ENCODE data around the gene GPR146.

Gene GPR146

DNA sequence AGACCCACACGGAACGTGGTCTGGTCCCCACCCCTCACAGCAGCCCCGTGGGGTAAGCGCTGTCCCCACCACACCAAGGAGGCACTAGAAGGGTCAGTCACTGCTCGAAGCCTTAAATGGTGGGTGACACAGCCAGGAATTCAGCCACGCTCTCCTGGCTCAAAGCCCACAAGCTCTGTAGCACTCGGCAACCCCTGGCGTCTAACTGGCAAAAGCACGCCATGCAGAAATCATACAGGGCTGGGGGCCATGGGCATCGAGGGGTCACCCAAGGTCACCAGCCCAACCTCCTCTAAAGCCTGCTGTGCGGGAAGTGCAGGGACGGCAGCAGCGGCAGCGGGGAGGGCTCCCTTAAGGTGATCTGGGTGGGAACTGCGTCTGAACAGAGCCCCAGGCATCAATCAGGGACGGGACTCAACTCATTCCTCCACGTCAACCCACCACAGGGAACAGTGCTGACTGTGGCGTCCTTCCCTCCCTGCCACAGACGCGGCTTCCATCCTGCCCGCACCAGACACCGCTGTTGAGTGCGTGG, 51.3 kb downstream of the GPR146 start:
- DNase-seq, result no peak

DNA sequence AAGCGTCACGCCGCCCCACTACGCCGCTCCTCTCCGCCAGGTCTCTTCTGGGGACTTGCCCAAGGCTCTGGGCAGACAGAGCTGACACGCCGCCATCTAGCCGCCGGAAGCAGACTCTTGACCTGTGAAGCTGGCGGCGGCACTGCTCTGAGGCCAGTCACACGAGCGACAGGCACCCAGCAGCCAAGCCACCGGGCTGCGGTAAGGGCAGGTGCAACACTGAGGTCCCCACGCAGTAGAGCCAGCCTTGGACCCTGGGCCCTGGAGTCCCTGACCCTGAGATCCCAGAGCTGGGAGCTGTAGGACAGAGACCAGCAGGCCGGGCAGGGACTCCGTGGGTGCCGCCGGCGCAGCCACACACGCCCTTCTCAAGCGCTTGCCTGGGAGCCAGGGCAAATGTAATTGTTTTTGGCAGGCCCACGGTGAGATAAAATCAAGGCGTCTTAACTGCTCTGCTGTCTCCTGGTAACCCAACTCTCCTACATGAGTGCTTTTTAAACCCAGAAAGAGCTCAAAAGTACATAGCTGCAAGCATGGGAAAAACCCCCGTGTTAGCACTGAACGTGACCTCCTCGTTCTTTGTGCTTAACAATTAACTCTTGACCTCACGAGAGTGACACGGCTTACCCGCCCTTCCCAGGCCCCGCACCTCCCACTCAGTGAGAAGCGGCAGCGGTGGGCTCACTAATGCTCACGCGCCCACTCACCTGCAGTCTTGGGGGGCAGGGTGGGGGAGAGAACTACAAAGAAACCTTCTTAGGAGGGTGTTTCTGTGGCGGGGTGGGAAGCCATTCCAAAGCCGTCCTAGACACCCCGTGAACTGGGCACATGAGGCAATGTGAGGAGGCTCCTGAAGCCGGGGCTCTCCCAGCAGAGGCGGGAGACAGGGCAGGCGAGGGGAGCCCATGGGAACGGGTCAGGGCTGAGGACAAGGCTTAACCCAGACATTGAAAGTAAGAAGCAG, 52.1 kb downstream of the GPR146 start:
- no peak for DNase-seq

GRCh38 chr7:1097120-1097504, 52.8 kb downstream of the GPR146 start:
- no peak for DNase-seq

GRCh38 chr7:1098243-1099153, 54.2 kb downstream of the GPR146 start:
- DNase-seq, result no peak

DNA sequence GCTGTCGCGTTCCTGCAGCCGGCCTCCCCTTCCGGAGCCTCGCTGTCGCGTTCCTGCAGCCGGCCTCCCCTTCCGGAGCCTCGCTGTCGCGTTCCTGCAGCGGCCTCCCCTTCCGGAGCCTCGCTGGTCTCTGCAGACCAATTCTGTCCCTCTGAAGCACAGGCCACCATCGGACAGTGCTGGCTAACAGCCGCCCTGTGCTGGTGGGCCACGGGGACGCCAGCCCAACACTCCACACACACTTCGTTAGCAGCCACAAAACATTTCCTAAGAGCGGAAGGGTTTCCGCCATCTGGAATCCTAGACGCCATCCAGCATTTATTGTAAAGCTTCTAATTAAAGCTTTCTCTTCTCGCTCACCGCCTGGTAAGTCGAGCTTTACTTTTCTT, 54.8 kb downstream of the GPR146 start:
- DNase-seq, result no peak

- no peak for DNase-seq
Measured at GRCh38 chr7:1099637-1100036, 55.3 kb downstream of the GPR146 start.

- no peak for DNase-seq
Measured at GRCh38 chr7:1100386-1100785, 56.0 kb downstream of the GPR146 start.

DNA sequence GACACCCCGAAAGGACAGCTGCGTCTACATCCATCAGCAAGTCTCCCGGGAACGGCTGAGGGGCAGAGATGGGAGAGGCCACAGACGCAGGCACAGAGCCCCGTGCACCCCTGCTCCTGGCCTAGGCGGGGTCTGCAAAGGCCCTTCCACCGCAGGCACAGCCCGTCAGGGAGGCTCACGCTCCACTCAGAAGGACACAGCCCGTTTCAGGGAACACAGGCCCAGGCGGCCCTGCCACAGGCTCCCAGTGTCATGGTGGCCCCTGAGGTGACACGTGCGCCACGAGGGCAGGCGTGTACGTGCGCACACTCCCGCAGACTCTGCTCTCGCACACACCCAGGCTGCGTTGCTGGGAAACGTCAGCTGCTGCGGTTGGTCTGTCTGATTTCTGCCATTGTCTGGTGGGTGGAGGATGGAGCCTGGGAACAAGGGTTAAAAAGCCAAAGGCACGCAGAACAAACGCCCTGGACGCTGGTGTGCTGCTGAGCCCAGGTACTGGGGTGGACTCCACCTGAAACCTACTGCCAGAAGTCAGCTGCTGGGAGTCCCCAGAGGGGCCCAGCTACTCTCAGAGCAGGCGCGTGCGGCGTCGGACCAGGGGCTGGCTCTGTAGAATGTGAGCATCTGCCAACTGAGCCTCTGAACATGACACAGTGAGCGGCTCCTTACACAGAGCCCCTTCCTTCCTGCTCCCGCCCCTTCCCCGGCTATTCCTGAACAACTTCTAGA, 56.7 kb downstream of the GPR146 start:
- no peak for DNase-seq

DNA sequence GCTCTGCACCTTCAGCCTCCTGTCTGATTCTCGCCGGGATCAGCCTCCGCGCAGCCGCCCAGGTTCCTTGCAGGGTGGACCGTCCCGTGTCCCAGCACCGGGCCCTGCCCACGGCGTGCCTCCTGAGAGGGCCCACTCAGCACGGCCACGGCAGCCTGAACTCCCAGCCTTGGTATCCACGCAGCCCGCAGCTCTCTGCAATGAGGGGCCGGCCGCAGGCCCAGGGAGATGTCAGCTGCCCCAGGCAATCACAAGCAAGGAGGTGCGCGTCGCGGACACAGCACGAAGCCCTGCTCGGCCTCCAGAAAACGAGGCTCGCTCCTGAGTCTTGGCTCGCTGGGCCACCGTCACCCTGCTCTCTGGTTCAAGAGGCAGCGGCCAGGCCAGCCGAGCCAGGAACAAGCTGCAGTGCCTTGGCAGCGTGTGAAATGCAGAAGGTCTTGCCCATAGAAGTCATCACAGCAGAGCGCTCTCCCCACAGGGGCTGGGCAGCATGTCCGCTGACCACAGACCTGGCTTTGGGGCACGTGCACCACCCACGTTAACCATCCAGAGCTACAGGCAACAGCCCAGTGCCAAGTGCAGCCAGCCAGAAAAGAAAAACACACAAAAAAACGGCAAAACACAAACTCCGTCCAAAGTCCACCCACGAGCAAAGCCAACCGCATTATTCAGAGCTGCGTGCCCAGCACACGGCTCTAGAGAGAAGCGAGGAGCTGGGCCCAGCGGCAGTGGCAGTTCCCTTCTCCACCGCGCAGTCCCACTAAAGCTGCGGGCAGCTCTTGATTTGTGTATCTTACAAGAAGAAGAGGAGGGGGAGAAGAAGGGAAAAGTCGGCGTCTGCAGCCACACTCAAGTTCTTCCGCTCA, 57.5 kb downstream of the GPR146 start:
- DNase-seq, result no peak

DNA sequence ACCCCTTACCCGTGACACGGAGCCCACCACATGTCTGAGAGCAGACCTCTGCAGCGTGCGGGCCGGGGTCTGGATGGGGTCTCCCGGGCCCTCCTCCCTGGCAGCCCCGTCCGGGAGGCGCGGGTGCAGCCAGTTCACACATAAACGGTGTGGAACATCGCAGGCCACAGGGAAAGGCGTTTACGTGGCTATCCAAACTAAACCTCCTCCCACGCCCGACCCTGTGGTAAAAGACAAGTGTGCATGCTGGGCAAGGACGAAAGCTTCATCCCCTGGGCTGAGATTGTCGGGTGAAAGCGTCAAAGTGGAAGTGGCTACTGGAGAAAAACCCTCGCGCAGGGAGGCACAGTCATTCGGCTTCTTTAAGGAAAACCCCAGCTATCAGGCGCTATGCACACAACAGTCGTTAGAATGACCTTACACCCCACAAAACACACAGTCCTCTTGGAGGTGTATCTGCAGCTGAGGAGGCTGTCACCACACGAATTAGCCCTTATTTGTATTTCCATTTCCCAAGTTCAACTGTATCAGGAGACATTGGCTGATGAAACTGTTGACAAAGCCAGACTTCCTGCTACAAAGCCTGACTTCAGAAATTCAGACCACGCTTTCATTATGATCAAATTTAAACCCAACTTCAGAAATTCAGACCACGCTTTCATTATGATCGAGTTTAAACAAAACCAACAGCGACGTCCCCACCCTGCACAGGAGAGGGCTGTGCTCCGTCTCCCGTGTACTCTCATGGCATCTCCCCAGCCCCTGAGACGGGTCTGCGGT, 58.9 kb downstream of the GPR146 start:
- DNase-seq, result peak; percentile 61

GRCh38 chr7:1103789-1104515, 59.6 kb downstream of the GPR146 start:
- no peak for DNase-seq

DNA sequence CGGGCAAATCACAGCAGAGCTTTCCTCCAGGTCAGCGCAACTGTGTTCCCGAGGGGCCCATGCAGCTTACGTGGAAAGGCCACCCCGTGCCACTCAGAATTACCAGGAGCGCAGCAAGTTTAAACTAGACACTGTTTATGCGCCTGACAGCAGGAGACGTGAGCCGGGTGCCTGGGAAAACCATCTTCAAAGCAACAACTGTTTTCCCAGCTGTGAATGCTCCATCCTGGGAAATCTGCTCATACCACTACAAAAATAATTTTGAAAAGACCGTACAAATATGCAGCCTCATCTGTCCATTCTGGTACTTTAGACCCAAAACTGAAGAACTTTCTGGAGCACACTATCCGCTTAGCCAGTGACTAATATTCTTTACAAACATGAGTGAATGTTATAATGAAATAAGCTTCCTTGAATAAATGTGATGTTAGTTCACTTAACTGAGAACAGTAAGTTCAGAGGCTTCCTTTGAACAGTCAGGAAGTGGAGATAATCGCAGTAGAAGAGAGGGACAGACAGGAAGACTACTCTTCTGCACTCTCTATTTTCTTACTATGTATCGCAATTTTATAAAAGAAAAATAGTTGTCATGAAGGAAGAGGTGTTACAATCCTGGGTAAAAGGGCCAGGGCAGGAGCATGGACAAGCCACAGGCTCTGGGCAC, 60.3 kb downstream of the GPR146 start:
- no peak for DNase-seq

DNA sequence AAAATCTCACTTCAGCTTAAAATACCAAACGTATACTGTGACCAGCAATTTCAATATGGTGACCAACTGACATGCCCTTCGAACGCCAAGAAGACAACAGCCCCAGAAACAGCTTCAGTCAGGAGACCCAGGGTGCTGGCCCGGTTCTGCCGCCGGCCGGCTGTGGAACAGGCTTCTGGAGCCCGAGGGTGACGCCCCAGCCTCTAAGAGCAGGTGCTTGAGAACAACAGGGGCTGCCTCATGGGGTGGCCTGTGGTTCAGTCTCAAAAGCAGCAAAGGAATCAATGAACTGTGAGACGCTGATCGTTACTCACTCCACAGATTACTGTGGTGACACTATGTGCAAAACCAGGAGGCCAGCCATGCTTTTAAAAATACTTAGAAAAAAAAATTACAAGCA, 60.8 kb downstream of the GPR146 start:
- no peak for DNase-seq

DNA sequence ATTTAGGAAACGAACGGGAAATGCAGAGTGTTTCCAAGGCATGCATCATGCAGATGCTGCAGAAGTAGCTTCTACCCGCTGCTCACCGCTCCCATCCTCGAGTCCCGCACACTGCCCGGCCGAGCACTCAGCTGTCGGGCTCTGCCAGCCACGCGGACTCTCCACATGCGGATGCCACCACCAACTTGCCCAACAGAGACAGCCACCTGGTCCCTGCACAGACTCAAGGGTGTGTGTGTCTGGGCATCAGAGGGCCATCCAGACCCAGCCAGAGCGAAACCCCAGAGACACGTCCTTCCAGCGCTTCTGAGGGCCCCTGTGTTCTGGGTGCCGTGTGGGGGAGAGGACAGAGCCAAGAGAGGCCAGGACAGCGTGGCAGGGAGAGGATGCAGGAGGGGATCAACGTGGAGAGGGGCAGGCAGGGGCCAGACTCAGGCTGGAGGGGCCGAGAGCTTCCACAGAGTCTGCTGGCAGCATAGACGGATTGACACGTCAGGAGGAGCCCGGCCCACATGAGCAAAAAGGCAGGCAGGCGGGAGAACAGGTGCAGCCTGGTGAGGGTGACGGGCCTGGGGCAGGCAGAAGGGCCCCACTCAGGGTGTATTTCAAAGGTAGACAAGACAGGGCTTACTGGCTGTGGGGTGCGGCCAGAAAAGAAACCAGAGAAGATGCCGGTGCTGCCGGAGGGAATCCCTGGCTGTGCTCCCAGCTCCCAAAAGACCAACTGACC, 61.9 kb downstream of the GPR146 start:
- no peak for DNase-seq

DNA sequence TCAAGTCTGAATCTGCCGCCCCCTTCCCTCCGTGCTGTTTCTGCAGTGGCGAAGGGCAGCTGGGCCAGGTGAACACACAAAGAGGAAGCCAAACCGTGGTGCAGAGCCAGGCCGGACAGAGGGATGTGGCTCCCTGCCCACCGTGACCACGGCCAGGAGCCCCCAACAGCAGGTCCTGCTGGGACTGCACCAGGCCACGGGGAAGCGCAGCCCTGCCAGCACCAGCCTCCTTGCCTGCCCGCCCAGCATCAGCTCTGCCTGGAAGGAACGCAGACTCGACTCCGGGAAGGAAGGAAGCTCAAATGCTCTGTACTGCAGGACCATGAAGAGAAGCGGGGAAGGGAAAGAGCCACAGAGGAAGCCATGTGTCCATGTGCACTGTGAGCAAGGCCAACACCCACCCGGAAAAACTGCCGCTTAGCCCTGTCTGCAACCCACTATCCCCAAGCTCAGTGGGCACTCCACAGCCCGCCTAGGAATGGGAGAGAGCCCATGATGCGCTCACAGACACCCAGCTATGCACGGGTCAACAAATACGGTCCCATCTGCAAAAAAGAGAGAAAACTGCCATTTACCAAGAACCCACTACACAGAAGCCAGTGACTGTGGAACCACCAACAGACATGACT, 62.6 kb downstream of the GPR146 start:
- no peak for DNase-seq

DNA sequence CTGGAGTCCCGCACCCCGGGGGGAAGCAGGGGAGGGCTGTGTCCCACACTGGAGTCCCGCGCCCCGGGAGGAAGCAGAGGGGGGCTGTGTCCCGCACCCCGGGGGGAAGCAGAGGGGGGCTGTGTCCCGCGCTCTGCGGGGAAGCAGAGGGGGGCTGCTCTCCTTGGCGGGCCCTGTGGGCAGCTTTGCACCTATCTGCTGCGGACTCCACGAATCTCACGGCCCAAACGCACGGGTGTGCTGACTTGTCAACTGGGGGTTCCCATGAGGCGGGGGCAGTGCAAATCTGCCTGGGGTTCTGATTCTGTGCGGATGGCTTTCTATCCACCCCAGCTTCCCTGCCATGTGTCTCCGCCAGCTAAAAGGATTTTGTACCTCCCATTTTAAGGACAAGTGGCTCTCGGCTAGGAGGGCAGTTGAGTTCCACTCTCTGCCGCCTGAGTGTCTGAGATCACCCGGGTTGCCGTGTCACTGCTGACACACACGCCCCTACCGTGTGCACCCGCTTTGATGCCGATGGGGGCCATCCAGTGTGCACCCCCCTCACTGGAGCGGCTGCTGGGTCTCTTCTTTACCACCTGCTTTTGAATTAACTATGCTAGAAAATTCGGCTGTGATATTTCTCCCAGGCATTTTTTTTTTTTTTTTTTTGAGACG, 64.0 kb downstream of the GPR146 start:
- DNase-seq, result no peak

Measured in stimulated activated CD8-positive, alpha-beta memory T cell treated with anti-CD3 and anti-CD28 coated beads, Interleukin-4, amount 100 ng/mL, for 48 hours (primary cell).